HG02610 (cell line): ENCODE measurements around the gene SNCB.
"Not testable (repeated sequence)": the region's sequence is repeated elsewhere in the genome, so short reads cannot be mapped to it uniquely, and the experiment has no call there.

Experiments used
- ATAC-seq: cut with Tn5 transposase; IDR thresholded peaks from one replicate; pipeline ENCODE4 v1.9.1; 2021; ENCODE audit warnings: mild to moderate bottlenecking, moderate library complexity; ENCODE audit not compliant: unreplicated experiment

The SNCB gene

GRCh38 chr5:176601901-176602482, 28.3 kb downstream of the SNCB start:
- no peak for ATAC-seq

- ATAC-seq: not testable (repeated sequence)
Observed at GRCh38 chr5:176599749-176600430, 30.4 kb downstream of the SNCB start.

GRCh38 chr5:176597417-176598389, 32.6 kb downstream of the SNCB start:
- ATAC-seq: no peak

- ATAC-seq: no peak
Observed at GRCh38 chr5:176596689-176597416, 33.5 kb downstream of the SNCB start.

- no peak for ATAC-seq
Observed at GRCh38 chr5:176596069-176596644, 34.2 kb downstream of the SNCB start.

- no peak for ATAC-seq
Observed at GRCh38 chr5:176595386-176595943, 34.9 kb downstream of the SNCB start.

GRCh38 chr5:176594554-176594953, 35.8 kb downstream of the SNCB start:
- no peak for ATAC-seq

GRCh38 chr5:176593273-176593869, 37.0 kb downstream of the SNCB start:
- no peak for ATAC-seq

- ATAC-seq: no peak
Observed at GRCh38 chr5:176592573-176592972, 37.8 kb downstream of the SNCB start.

- ATAC-seq: not testable (repeated sequence)
Observed at GRCh38 chr5:176591667-176592066, 38.7 kb downstream of the SNCB start.

GRCh38 chr5:176590035-176590717, 40.2 kb downstream of the SNCB start:
- ATAC-seq: no peak

- no peak for ATAC-seq
Observed at GRCh38 chr5:176589039-176589769, 41.1 kb downstream of the SNCB start.

GRCh38 chr5:176588297-176588696, 42.0 kb downstream of the SNCB start:
- no peak for ATAC-seq

GRCh38 chr5:176587398-176587797, 42.9 kb downstream of the SNCB start:
- ATAC-seq: no peak

GRCh38 chr5:176583076-176583475, 47.3 kb downstream of the SNCB start:
- ATAC-seq: no peak

GRCh38 chr5:176581361-176581760, 49.0 kb downstream of the SNCB start:
- no peak for ATAC-seq

GRCh38 chr5:176579323-176579722, 51.0 kb downstream of the SNCB start:
- ATAC-seq: no peak

- no peak for ATAC-seq
Observed at GRCh38 chr5:176578391-176578808, 51.9 kb downstream of the SNCB start.
